Spleen (tissue), 7 donors: ENCODE data around the gene RILP.

ENCODE experiments used
- POLR2A ChIP-seq, 3 donors: fragments of 450-650 bp; IDR thresholded peaks; one replicate each; pipeline ENCODE4 v1.5.1; 2017; ENCODE audit warnings: antibody characterized with exemption in 3 of 3, mild to moderate bottlenecking in 1 of 3
- TF ChIP-seq, protein P1 (sequence below), 11 experiments: fragments of 200-600 bp in 7 of 11; fragments of 450-650 bp in 4 of 11; sonication (generic) in 4 of 11; IDR thresholded peaks in 8 of 11; conservative IDR thresholded peaks in 3 of 11; 1 replicate in 7 of 11; 2 replicates in 4 of 11; pipeline versions ENCODE4 v1.4.0 to v1.8.0; 2016 to 2021; ENCODE audit warnings: antibody characterized with exemption in 11 of 11, inconsistent platforms in 4 of 11, mild to moderate bottlenecking in 1 of 11
- donor health status: DM: no; HTN: no; CAD: no; lungs with moderate emphysema.
- donor health status: DM: no; HTN: no; CAD: no.
- donor health status: DM: no; HTN: no; CAD: no.

DNA sequence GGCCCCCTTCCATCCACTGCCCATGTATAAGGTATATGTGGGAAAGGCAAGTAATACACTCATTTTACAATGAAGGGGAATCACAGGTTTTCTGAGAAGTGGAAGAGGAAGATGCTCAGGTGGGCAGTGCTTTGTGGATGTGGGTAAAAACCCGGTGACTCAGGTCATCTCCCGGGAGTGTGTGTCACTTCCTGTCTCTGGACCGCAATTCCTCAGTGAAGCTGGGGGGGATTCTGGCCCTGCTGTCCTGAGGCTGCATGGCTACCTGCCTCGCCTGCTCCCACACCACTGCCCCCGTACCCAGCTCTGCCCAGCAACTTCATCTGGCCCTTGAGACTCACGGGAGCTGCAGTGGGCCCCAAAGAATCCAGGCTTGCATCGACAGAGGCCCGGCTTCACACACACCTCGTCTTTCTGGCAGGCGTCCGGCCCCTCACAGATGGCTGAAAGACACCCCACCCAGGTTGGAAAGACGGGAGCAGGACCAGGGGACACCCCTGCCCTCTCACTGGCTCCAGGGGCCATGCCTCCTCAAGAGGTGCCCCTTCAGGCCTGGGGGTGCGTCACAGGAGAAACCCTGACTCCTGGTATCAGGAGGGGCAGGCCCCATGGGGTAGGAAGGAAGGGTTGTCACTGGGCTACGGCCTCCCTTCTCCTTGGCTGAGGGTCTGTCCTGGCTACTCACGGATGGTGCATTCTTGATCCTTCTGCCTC, 5.0 kb downstream of the RILP start:
- no peak for TF ChIP-seq POLR2A (IDR thresholded peaks at IDR 0.05)
- TF ChIP-seq, protein P1, sequence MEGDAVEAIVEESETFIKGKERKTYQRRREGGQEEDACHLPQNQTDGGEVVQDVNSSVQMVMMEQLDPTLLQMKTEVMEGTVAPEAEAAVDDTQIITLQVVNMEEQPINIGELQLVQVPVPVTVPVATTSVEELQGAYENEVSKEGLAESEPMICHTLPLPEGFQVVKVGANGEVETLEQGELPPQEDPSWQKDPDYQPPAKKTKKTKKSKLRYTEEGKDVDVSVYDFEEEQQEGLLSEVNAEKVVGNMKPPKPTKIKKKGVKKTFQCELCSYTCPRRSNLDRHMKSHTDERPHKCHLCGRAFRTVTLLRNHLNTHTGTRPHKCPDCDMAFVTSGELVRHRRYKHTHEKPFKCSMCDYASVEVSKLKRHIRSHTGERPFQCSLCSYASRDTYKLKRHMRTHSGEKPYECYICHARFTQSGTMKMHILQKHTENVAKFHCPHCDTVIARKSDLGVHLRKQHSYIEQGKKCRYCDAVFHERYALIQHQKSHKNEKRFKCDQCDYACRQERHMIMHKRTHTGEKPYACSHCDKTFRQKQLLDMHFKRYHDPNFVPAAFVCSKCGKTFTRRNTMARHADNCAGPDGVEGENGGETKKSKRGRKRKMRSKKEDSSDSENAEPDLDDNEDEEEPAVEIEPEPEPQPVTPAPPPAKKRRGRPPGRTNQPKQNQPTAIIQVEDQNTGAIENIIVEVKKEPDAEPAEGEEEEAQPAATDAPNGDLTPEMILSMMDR (IDR thresholded peaks at IDR 0.05 in 8 of 11, conservative IDR thresholded peaks at IDR 0.05 in 3 of 11): no peak
